Neural progenitor cell (in vitro differentiated cells): ENCODE data around the gene GYS2. TPM values are rescaled to one million over a fixed set of nuclear protein-coding genes. Genes with fewer than 3 reads are reported as not detected.
"Not testable (repeated sequence)": the region's sequence is repeated elsewhere in the genome, so short reads cannot be mapped to it uniquely, and the experiment has no call there.

Experiments used
- DNase-seq: peaks from one replicate; pipeline ENCODE4 v3.0.0-alpha.2; 2016; ENCODE audit warnings: low spot score
- H2AFZ ChIP-seq: fragments of 200-600 bp; sonication (generic); replicated peaks from 2 replicates; pipeline ENCODE4 v1.6.1; 2016; ENCODE audit warnings: antibody characterized with exemption
- H3F3A ChIP-seq: fragments of 200-600 bp; sonication (generic); 2 replicates; pipeline ENCODE4 v1.6.1; 2016; ENCODE audit warnings: antibody characterized with exemption, low read depth
- H3K27ac ChIP-seq: fragments of 200-600 bp; sonication (generic); 2 replicates; pipeline ENCODE4 v1.5.1; 2016; ENCODE audit warnings: mild to moderate bottlenecking
- H3K27me3 ChIP-seq: fragments of 200-600 bp; sonication (generic); 2 replicates; pipeline ENCODE4 v1.6.1; 2016; ENCODE audit warnings: mild to moderate bottlenecking, moderate library complexity
- H3K36me3 ChIP-seq: fragments of 200-600 bp; sonication (generic); 2 replicates; pipeline ENCODE4 v1.5.1; 2016
- H3K4me1 ChIP-seq: fragments of 200-600 bp; sonication (generic); 2 replicates; pipeline ENCODE4 v1.6.1; 2016; ENCODE audit warnings: mixed run types
- H3K4me2 ChIP-seq: fragments of 200-600 bp; sonication (generic); 2 replicates; pipeline ENCODE4 v1.6.1; 2016
- H3K4me3 ChIP-seq: fragments of 200-600 bp; sonication (generic); 2 replicates; pipeline ENCODE4 v1.5.1; 2016
- H3K79me2 ChIP-seq: fragments of 200-600 bp; sonication (generic); 2 replicates; pipeline ENCODE4 v1.6.1; 2016; ENCODE audit warnings: low read depth
- H3K9ac ChIP-seq: fragments of 200-600 bp; sonication (generic); 2 replicates; pipeline ENCODE4 v1.6.1; 2016
- H3K9me3 ChIP-seq: fragments of 200-600 bp; sonication (generic); 2 replicates; pipeline ENCODE4 v1.5.1; 2016; ENCODE audit warnings: low read depth
- H4K20me1 ChIP-seq: fragments of 200-600 bp; sonication (generic); 2 replicates; pipeline ENCODE4 v1.6.1; 2016; ENCODE audit warnings: low read depth
- H3K27ac Mint-ChIP-seq: 3 replicates; pipeline ENCODE4 v1.8.0; 2021; ENCODE audit warnings: mixed read lengths
- H3K27me3 Mint-ChIP-seq: 2 replicates; pipeline ENCODE4 v1.8.0; 2022; ENCODE audit warnings: low read depth, mild to moderate bottlenecking, inconsistent platforms, moderate library complexity, mixed read lengths; ENCODE audit not compliant: insufficient read depth
- H3K36me3 Mint-ChIP-seq: 3 replicates; pipeline ENCODE4 v1.8.0; 2021; ENCODE audit warnings: mixed read lengths
- H3K4me1 Mint-ChIP-seq: 3 replicates; pipeline ENCODE4 v1.8.0; 2021; ENCODE audit warnings: mixed read lengths
- H3K4me3 Mint-ChIP-seq: 3 replicates; pipeline ENCODE4 v1.8.0; 2021; ENCODE audit warnings: mild to moderate bottlenecking, moderate library complexity, mixed read lengths
- H3K9me3 Mint-ChIP-seq: 3 replicates; pipeline ENCODE4 v1.8.0; 2020; ENCODE audit warnings: mixed read lengths
- EZH2 ChIP-seq: fragments of 200-600 bp; sonication (generic); IDR thresholded peaks from 2 replicates; pipeline ENCODE4 v1.6.1; 2017; ENCODE audit warnings: antibody characterized with exemption, mild to moderate bottlenecking, moderate library complexity
- EZH2phosphoT487 ChIP-seq: fragments of 200-600 bp; sonication (generic); IDR thresholded peaks from 2 replicates; pipeline ENCODE4 v1.6.1; 2017; ENCODE audit warnings: antibody characterized with exemption
- total RNA-seq: library from RNA; depleted of rRNA; stranded (reverse); fragments of >200 nt; gene quantifications from 2 replicates; pipeline ENCODE4 v1.2.3, GENCODE V29; 2015; ENCODE audit warnings: low replicate concordance
- TF ChIP-seq, protein P1 (sequence below): fragments of 200-600 bp; sonication (generic); IDR thresholded peaks from 2 replicates; pipeline ENCODE4 v1.5.1; 2017; ENCODE audit warnings: antibody characterized with exemption, mild to moderate bottlenecking

GYS2 gene
- total RNA-seq, 1 donor from 2014 or later: not detected

DNA sequence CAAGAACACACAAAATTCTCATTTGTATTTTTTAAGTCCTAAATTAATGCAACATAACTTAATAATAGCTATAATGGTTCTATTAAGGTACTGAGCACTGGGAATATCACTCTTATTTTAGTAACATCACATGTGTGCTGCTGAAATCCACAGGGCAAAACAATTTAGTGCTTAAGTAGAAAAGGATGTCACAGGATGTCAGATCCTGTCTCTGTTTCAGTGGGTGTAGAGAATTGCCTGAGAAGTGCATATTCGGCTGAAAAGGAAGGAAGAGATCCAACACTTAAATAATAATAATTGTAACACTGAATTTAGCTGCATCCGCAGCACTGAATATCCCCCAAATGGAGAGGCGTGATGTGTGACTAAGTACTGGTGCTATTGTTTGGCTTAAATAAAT is 44.4 kb upstream of the GYS2 start:
- Histone ChIP-seq H3K4me1 (peaks cover 35% of the 10 kb centered on the region), H3K4me2 (no peak overlapping the region), H3K4me3 (no peak overlapping the region), H3F3A (peaks cover 10% of the 10 kb centered on the region), H3K9ac (no peak overlapping the region), H3K79me2 (peaks cover 91% of the 10 kb centered on the region), H3K27me3 (no peaks in the 10 kb centered on the region), H3K27ac (no peak overlapping the region), H2AFZ (no peak overlapping the region), H3K36me3 (peaks cover 39% of the 10 kb centered on the region), H4K20me1 (peaks cover 86% of the 10 kb centered on the region), H3K9me3 (no peaks in the 10 kb centered on the region)
- peaks cover 48% of the 10 kb centered on the region for H3K4me1 Mint-ChIP-seq
- H3K27ac Mint-ChIP-seq: no peak overlapping the region
- peaks cover 59% of the 10 kb centered on the region for H3K36me3 Mint-ChIP-seq
- TF ChIP-seq, protein P1, sequence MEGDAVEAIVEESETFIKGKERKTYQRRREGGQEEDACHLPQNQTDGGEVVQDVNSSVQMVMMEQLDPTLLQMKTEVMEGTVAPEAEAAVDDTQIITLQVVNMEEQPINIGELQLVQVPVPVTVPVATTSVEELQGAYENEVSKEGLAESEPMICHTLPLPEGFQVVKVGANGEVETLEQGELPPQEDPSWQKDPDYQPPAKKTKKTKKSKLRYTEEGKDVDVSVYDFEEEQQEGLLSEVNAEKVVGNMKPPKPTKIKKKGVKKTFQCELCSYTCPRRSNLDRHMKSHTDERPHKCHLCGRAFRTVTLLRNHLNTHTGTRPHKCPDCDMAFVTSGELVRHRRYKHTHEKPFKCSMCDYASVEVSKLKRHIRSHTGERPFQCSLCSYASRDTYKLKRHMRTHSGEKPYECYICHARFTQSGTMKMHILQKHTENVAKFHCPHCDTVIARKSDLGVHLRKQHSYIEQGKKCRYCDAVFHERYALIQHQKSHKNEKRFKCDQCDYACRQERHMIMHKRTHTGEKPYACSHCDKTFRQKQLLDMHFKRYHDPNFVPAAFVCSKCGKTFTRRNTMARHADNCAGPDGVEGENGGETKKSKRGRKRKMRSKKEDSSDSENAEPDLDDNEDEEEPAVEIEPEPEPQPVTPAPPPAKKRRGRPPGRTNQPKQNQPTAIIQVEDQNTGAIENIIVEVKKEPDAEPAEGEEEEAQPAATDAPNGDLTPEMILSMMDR: no peak
- TF ChIP-seq EZH2phosphoT487 (no peak), EZH2 (no peak)
- no peak overlapping the region for H3K4me3 Mint-ChIP-seq
- no peaks in the 10 kb centered on the region for H3K9me3 Mint-ChIP-seq
- DNase-seq: no peak
- no peaks in the 10 kb centered on the region for H3K27me3 Mint-ChIP-seq

- H3K9me3 ChIP-seq: no peaks in the 10 kb centered on the region
- H4K20me1 ChIP-seq: peaks cover 86% of the 10 kb centered on the region
- no peak overlapping the region for H3K4me3 ChIP-seq
- Mint-ChIP-seq H3K27ac (no peak overlapping the region), H3K4me3 (no peak overlapping the region), H3K36me3 (peaks cover 59% of the 10 kb centered on the region), H3K9me3 (no peaks in the 10 kb centered on the region), H3K4me1 (peaks cover 49% of the 10 kb centered on the region), H3K27me3 (no peaks in the 10 kb centered on the region)
- H3K36me3 ChIP-seq: peaks cover 46% of the 10 kb centered on the region
- H2AFZ ChIP-seq: no peak overlapping the region
- peaks cover 91% of the 10 kb centered on the region for H3K79me2 ChIP-seq
- no peak for DNase-seq
- no peaks in the 10 kb centered on the region for H3K27me3 ChIP-seq
- H3K4me2 ChIP-seq: no peak overlapping the region
- H3F3A ChIP-seq: peaks cover 15% of the 10 kb centered on the region
- H3K4me1 ChIP-seq: peaks cover 36% of the 10 kb centered on the region
- H3K27ac ChIP-seq: no peak overlapping the region
- H3K9ac ChIP-seq: no peak overlapping the region
- TF ChIP-seq EZH2phosphoT487 (no peak), EZH2 (no peak)
- TF ChIP-seq, protein P1: no peak
Measured at GRCh38 chr12:21648378-21648777, 43.7 kb upstream of the GYS2 start.

GRCh38 chr12:21647179-21647578 is 42.5 kb upstream of the GYS2 start:
- Mint-ChIP-seq H3K36me3 (peaks cover 54% of the 10 kb centered on the region), H3K9me3 (no peaks in the 10 kb centered on the region), H3K4me1 (peaks cover 50% of the 10 kb centered on the region), H3K27ac (no peak overlapping the region), H3K4me3 (no peak overlapping the region), H3K27me3 (no peaks in the 10 kb centered on the region)
- peaks cover 90% of the 10 kb centered on the region for H3K79me2 ChIP-seq
- no peak overlapping the region for H3K4me3 ChIP-seq
- DNase-seq: no peak
- H4K20me1 ChIP-seq: peaks cover 81% of the 10 kb centered on the region
- H3K4me2 ChIP-seq: no peak overlapping the region
- TF ChIP-seq EZH2phosphoT487: no peak
- TF ChIP-seq, protein P1: no peak
- no peak for TF ChIP-seq EZH2
- H3K27me3 ChIP-seq: no peaks in the 10 kb centered on the region
- no peak overlapping the region for H3K27ac ChIP-seq
- H3K36me3 ChIP-seq: peaks cover 58% of the 10 kb centered on the region
- H3F3A ChIP-seq: peaks cover 27% of the 10 kb centered on the region
- H2AFZ ChIP-seq: no peak overlapping the region
- H3K4me1 ChIP-seq: peaks cover 37% of the 10 kb centered on the region
- no peaks in the 10 kb centered on the region for H3K9me3 ChIP-seq
- H3K9ac ChIP-seq: no peak overlapping the region

- Histone ChIP-seq H3K4me2 (peak overlapping the region; percentile 49), H3K4me1 (peaks cover 37% of the 10 kb centered on the region), H3K27ac (peak overlapping the region; percentile 65), H3K79me2 (peaks cover 90% of the 10 kb centered on the region), H3K36me3 (peaks cover 74% of the 10 kb centered on the region), H3F3A (peaks cover 37% of the 10 kb centered on the region), H4K20me1 (peaks cover 65% of the 10 kb centered on the region)
- peak; percentile 65 for DNase-seq
- H3K9me3 ChIP-seq, H3K9me3 Mint-ChIP-seq, H3K4me3 ChIP-seq, H3K9ac ChIP-seq, H3K27me3 ChIP-seq, H2AFZ ChIP-seq, H3K27me3 Mint-ChIP-seq: not testable (repeated sequence)
- Mint-ChIP-seq H3K36me3 (peaks cover 50% of the 10 kb centered on the region), H3K4me3 (peak overlapping the region; percentile 5), H3K27ac (peak overlapping the region; percentile 89), H3K4me1 (peaks cover 43% of the 10 kb centered on the region)
Measured at GRCh38 chr12:21645041-21645500, 40.4 kb upstream of the GYS2 start.
